Activated CD4-positive, alpha-beta T cell treated with anti-CD3 and anti-CD28 coated beads, Interleukin-2, amount 10 ng/mL, durations not matched to agents 7 days and 5 days (primary cell): Measurements from ENCODE around the gene SPEF1. TPM values are rescaled to one million over a fixed set of nuclear protein-coding genes. Genes with fewer than 3 reads are reported as not detected.
A peak's percentile ranks its signal among the peaks of the same experiment; 100 is the strongest.

Experiments
- CTCF ChIA-PET: fragments of 350-600 bp; sonication (Branson Sonifier 250); formaldehyde crosslinking; loops from one replicate; lab custom pipeline; 2021; ENCODE audit warnings: antibody characterized with exemption; lab: Charles Lee
- POLR2A ChIA-PET: fragments of 350-600 bp; sonication (Branson Sonifier 250); formaldehyde crosslinking; loops from one replicate; lab custom pipeline; 2021; ENCODE audit warnings: antibody characterized with exemption; lab: Charles Lee
- DNase-seq: peaks from one replicate; pipeline ENCODE4 v3.0.0-alpha.2; 2020
- H3K27ac Mint-ChIP-seq: one replicate; pipeline ENCODE4 v1.8.0; 2021; ENCODE audit warnings: mild to moderate bottlenecking, moderate library complexity, mixed read lengths
- H3K27me3 Mint-ChIP-seq: one replicate; pipeline ENCODE4 v1.8.0; 2021; ENCODE audit warnings: mixed read lengths
- H3K36me3 Mint-ChIP-seq: one replicate; pipeline ENCODE4 v1.8.0; 2021; ENCODE audit warnings: low read depth, mixed read lengths
- H3K4me1 Mint-ChIP-seq: one replicate; pipeline ENCODE4 v1.8.0; 2021; ENCODE audit warnings: mixed read lengths
- H3K4me3 Mint-ChIP-seq: one replicate; pipeline ENCODE4 v1.8.0; 2021; ENCODE audit warnings: mild to moderate bottlenecking, moderate library complexity, mixed read lengths
- H3K9me3 Mint-ChIP-seq: one replicate; pipeline ENCODE4 v1.8.0; 2021; ENCODE audit warnings: mixed read lengths
- total RNA-seq, 2 experiments: library from RNA; stranded (reverse); gene quantifications; one replicate each; pipeline ENCODE4 v1.2.3, GENCODE V29; 2021

Gene SPEF1
- total RNA-seq, 2 experiments from 2014 or later = 0.17 to 0.21 TPM

DNA sequence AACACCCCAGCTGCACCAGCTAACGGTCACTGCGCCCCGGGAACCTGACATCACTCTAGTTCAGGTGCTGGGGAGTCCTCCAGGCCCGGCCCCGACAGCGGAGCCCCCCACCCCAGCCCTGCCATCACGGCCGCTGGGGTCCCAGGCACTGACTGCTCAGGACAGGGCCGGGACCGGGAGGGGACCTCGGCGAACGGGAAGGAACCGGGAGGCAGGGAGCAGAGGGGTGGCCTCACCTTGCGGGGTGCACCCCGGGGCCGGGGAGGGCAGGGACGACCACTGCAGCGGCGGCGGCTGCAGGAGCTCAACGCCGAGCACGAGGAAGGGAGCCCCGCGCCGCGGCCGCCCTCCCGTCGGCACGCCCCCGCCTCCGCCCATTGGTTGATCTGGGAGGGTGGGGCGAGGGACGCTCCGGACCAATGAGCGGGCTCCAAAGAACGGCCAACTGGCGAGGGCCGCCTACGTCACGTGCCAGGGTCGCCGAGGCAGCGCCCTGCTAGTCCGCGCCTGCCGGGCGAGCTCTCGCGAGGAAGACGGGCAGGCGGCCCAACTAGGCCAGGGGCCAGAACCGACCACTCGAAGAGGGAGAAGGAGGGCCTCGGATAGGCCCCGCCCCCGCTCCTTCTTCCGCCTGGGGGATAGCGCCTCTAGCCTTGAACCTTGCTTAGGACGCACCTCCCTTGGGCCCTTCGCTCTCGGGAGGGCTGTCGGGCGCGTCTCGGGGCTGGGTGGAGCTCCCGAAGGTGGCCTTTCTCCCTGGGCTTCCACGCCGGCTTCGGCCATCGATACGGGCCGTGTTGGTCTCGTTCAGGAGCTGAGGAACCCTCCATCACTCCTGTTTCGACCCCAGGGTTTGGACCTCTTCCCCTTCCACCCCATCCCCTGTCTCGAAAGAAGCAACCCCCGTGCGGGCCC lies 13.6 kb downstream of the SPEF1 start, which contains the start of gene ADISSP:
TSS of gene ADISSP (minus strand) at position 327 of the 915 bp plus-strand sequence. CDS start 7,653 bp downstream, outside the sequence.
- H3K36me3 Mint-ChIP-seq = no peaks in the 10 kb centered on the region
- H3K9me3 Mint-ChIP-seq = no peaks in the 10 kb centered on the region
- H3K27me3 Mint-ChIP-seq = peaks cover 2% of the 10 kb centered on the region
- POLR2A ChIA-PET = interaction anchor here (0.6 to 1.0 kb wide), 3 partner anchors 10 to 16 kb away, joined by 3 to 5 read pairs (median 3); no protein-coding TSS in a partner anchor
- peak within 1 kb of the TSS; percentile 94 for H3K27ac Mint-ChIP-seq
- CTCF ChIA-PET = interaction anchor here (0.6 to 3.7 kb wide), 19 partner anchors 9 to 1281 kb away, joined by 3 to 40 read pairs (median 5); partner anchors contain the start of genes AP5S1, CENPB and SPEF1
- peak; percentile 98 for DNase-seq
- peaks cover 29% of the 10 kb centered on the region for H3K4me1 Mint-ChIP-seq
- H3K4me3 Mint-ChIP-seq = peak within 1 kb of the TSS; percentile 83

DNA sequence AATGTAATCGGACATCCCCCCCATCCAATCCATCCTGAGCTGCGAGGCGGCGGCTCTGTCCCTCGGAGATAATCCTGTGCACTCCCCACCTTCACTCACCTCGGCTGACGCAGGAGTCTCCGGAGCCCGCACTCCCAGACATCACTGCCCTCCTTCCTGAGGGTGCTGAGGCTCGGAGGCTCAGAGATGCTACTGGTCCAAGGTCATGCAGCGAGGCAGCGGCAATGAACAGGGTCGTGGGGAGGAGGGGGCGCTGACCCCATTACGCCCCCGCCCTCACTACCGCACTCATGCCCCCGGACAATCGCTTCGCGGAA lies 14.2 kb downstream of the SPEF1 start:
- peaks cover 2% of the 10 kb centered on the region for H3K27me3 Mint-ChIP-seq
- no peak for DNase-seq
- peaks cover 29% of the 10 kb centered on the region for H3K4me1 Mint-ChIP-seq
- ChIA-PET CTCF (interaction anchor here (1.0 to 3.7 kb wide), 10 partner anchors 11 to 90 kb away, joined by 3 to 40 read pairs (median 7); partner anchors contain the start of genes AP5S1, CENPB and SPEF1), POLR2A (interaction anchor here (0.6 kb wide), 1 partner anchor 15 kb away, joined by 3 read pairs; no protein-coding TSS in a partner anchor)
- peak overlapping the region; percentile 55 for H3K27ac Mint-ChIP-seq
- no peaks in the 10 kb centered on the region for H3K36me3 Mint-ChIP-seq
- no peaks in the 10 kb centered on the region for H3K9me3 Mint-ChIP-seq
- H3K4me3 Mint-ChIP-seq = peak overlapping the region; percentile 83

- CTCF ChIA-PET = interaction anchor here (0.8 to 3.7 kb wide), 11 partner anchors 11 to 90 kb away, joined by 3 to 40 read pairs (median 5); partner anchors contain the start of genes AP5S1, CENPB and SPEF1
- peak overlapping the region; percentile 25 for H3K27ac Mint-ChIP-seq
Measured at GRCh38 chr20:3766422-3767109, 14.7 kb downstream of the SPEF1 start.

DNA sequence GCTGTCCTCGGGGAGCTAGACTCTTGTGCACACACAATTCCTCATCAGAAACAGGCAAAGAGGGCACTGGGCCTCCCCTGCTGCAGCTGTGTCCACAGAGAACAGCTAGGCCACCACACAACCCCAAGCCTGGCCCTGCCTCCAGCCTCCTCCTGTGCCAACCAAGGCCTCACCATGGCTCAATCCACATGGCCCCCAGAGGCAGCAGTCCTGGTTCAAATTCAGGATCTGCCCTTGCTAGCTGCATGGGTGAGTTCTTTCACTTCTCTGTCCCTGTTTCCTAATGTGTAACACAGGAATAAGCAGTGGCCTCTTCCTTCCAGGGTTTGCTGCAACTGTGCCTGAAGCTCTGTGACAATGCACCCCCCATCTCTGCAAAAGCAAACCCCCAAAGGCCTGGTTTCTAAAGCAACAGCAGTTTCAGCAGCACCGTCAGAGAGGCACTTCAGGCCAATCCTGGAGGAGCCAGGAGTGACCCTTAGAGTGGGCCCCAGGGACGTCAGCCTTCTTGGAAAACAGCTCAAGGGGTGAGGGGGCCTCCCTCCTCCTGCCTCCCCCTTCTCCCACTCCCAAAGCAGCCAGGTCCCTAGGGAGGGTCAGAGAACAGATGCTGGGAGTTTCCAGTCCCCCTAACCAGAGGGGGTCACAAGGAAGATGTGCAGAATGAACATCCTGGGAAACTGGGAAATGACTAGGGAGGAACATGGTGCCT lies 15.9 kb downstream of the SPEF1 start:
- Mint-ChIP-seq H3K4me3 (no peak overlapping the region), H3K4me1 (peaks cover 29% of the 10 kb centered on the region), H3K27ac (no peak overlapping the region), H3K27me3 (no peaks in the 10 kb centered on the region), H3K36me3 (peaks cover 3% of the 10 kb centered on the region), H3K9me3 (no peaks in the 10 kb centered on the region)
- ChIA-PET POLR2A (no interaction called here), CTCF (interaction anchor here (0.6 to 1.6 kb wide), 7 partner anchors 10 to 127 kb away, joined by 3 to 5 read pairs (median 3); partner anchors contain the start of gene SPEF1)
- no peak for DNase-seq

More at GRCh38 chr20:3766422-3767109, 14.7 kb downstream of the SPEF1 start:
- DNase-seq = no peak
- peaks cover 29% of the 10 kb centered on the region for H3K4me1 Mint-ChIP-seq
- no peaks in the 10 kb centered on the region for H3K9me3 Mint-ChIP-seq
- POLR2A ChIA-PET = no interaction called here
- H3K27me3 Mint-ChIP-seq = peaks cover 1% of the 10 kb centered on the region
- peak overlapping the region; percentile 83 for H3K4me3 Mint-ChIP-seq
- H3K36me3 Mint-ChIP-seq = peaks cover 2% of the 10 kb centered on the region

GRCh38 chr20:3764659-3765058 lies 16.6 kb downstream of the SPEF1 start:
- peaks cover 29% of the 10 kb centered on the region for H3K4me1 Mint-ChIP-seq
- peaks cover 3% of the 10 kb centered on the region for H3K36me3 Mint-ChIP-seq
- CTCF ChIA-PET = interaction anchor here (0.6 to 1.6 kb wide), 4 partner anchors 9 to 102 kb away, joined by 3 to 5 read pairs (median 4); no protein-coding TSS in a partner anchor
- no peaks in the 10 kb centered on the region for H3K27me3 Mint-ChIP-seq
- no peak overlapping the region for H3K27ac Mint-ChIP-seq
- no peak overlapping the region for H3K4me3 Mint-ChIP-seq
- POLR2A ChIA-PET = no interaction called here
- no peaks in the 10 kb centered on the region for H3K9me3 Mint-ChIP-seq
- DNase-seq = no peak

DNA sequence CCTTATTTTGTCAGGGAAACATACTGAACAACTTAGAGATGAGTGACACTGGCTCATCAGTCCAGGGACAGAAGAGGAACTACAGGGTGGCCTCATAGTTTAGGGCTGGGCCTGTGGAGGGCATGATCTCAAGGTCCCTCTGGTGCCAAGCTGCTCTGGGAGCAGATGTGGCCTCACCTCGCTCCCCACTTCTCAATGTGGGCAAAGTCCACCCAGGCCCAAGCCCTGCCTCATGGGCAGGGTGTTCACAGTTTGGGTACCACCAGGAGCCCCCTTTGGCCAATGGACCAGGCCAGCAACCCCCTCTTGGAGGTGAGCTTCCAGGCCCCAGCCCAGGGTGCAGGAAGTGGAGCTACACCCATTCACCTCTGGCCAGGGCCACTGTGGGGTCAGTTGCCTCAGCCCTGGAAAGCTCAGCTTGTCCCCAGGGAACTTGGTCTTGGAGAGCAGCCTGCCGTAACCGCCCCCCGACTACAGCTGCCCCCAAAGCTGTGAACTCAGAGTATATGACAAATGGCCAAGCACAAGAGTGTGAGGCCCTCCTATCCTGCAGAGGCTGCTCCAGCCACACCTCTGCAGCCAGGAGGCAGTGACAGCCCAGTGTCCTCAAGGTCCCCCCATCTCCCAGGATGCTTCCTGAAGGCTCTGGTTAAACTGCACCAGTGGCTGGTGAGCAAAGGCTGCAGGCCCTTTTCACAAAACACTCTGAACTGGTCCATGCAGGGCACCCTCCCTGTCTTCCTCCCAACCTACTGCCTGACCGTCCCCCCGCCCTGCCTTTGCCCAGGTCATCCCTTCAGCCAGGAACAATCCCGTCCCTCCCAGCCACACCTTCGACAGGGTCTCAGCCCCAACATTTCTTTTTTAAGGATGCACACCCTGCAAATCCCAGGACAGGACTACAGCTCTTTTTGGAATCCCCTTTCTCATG lies 17.3 kb downstream of the SPEF1 start:
- POLR2A ChIA-PET = no interaction called here
- H3K27me3 Mint-ChIP-seq = no peaks in the 10 kb centered on the region

DNA sequence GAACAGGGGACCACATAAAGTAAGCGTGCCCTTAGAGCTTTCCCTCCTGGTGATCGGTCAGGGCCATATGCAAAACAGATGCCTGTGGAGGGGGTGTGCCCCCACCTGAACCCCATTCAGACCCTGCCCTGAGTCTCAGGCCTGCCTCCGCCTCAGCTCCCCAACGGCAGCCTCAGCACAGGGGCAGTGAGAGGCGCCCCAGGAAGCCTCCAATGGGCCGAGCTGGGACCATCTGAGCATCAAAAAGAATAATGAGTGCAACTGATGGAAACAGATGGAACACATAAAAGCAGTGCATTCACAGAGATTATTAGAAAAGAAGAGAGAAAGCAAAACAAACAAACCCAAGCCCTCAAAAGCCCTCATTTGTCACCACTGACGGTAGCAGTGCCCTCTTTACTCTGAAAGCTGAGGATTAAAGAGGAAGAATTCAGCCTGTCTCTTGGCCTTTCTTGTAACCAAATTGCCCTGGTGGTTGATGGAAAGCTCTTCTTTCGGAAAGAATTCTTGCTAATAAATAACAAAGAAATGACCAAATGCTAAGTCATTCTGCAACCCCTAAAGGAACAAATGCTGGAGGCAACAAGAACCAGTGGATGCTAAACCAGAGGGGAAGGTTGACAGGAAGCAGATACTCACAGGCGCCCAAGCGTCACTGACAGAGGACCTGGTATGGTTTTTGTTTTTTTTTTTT lies 20.4 kb downstream of the SPEF1 start:
- H3K9me3 Mint-ChIP-seq = no peaks in the 10 kb centered on the region
- CTCF ChIA-PET = interaction anchor here (0.5 to 1.8 kb wide), 7 partner anchors 7 to 60 kb away, joined by 3 to 8 read pairs (median 3); partner anchors contain the start of genes AP5S1 and CENPB
- POLR2A ChIA-PET = no interaction called here
- H3K27me3 Mint-ChIP-seq = no peaks in the 10 kb centered on the region
- no peak overlapping the region for H3K27ac Mint-ChIP-seq
- DNase-seq = no peak
- peaks cover 6% of the 10 kb centered on the region for H3K4me1 Mint-ChIP-seq
- peaks cover 12% of the 10 kb centered on the region for H3K36me3 Mint-ChIP-seq
- no peak overlapping the region for H3K4me3 Mint-ChIP-seq

More for the DNA sequence above, 17.3 kb downstream of the SPEF1 start:
- Mint-ChIP-seq H3K36me3 (peaks cover 3% of the 10 kb centered on the region), H3K4me3 (no peak overlapping the region), H3K9me3 (no peaks in the 10 kb centered on the region), H3K4me1 (peaks cover 25% of the 10 kb centered on the region), H3K27ac (no peak overlapping the region)
- CTCF ChIA-PET = interaction anchor here (0.6 to 1.6 kb wide), 3 partner anchors 9 to 101 kb away, joined by 3 to 4 read pairs (median 3); no protein-coding TSS in a partner anchor
- no peak for DNase-seq

- H3K27ac Mint-ChIP-seq = no peak overlapping the region
- H3K9me3 Mint-ChIP-seq = no peaks in the 10 kb centered on the region
- no peak overlapping the region for H3K4me3 Mint-ChIP-seq
- peaks cover 3% of the 10 kb centered on the region for H3K4me1 Mint-ChIP-seq
- H3K27me3 Mint-ChIP-seq = no peaks in the 10 kb centered on the region
- DNase-seq = no peak
- POLR2A ChIA-PET = no interaction called here
- peaks cover 12% of the 10 kb centered on the region for H3K36me3 Mint-ChIP-seq
- CTCF ChIA-PET = interaction anchor here (0.5 to 1.0 kb wide), 5 partner anchors 9 to 61 kb away, joined by 3 to 4 read pairs (median 3); partner anchors contain the start of genes AP5S1 and CENPB
Measured at GRCh38 chr20:3759884-3760283, 21.4 kb downstream of the SPEF1 start.

DNA sequence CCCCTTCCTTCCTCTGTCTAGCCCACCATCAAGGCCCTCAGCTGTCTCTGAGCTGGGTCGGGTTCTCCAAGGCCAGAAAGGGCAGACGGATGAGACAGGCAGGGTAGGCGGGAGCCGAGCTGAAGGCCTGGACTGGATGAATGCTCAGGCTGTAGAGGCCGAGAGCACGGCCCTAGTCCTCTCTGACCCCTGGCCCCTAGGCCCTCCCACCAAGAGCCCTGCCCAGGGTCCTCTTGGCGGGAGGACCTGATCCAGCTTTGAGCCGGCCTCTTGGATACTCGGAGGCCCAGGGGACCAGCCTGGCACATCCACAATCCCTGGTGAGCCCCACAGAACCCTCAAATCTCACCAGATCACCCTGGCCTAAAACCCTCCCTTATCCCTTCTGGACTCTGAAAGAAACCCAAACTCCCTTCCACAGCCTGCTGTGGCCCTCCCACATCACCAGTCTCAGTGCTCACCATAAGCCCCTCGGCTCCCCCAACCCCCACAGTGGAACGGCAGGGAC lies 21.9 kb downstream of the SPEF1 start:
- H3K36me3 Mint-ChIP-seq = peaks cover 12% of the 10 kb centered on the region
- peaks cover 1% of the 10 kb centered on the region for H3K4me1 Mint-ChIP-seq
- no peaks in the 10 kb centered on the region for H3K27me3 Mint-ChIP-seq
- no peak overlapping the region for H3K27ac Mint-ChIP-seq
- H3K4me3 Mint-ChIP-seq = no peak overlapping the region
- CTCF ChIA-PET = interaction anchor here (1.0 to 1.2 kb wide), 3 partner anchors 8 to 61 kb away, joined by 3 to 5 read pairs (median 4); partner anchors contain the start of genes ADISSP, AP5S1 and CENPB
- POLR2A ChIA-PET = no interaction called here
- DNase-seq = no peak
- no peaks in the 10 kb centered on the region for H3K9me3 Mint-ChIP-seq

GRCh38 chr20:3758566-3758965 lies 22.7 kb downstream of the SPEF1 start:
- Mint-ChIP-seq H3K36me3 (peaks cover 12% of the 10 kb centered on the region), H3K27me3 (no peaks in the 10 kb centered on the region), H3K4me1 (no peaks in the 10 kb centered on the region), H3K9me3 (no peaks in the 10 kb centered on the region), H3K4me3 (no peak overlapping the region), H3K27ac (no peak overlapping the region)
- no peak for DNase-seq
- POLR2A ChIA-PET = no interaction called here
- CTCF ChIA-PET = interaction anchor here (1.2 to 1.7 kb wide), 2 partner anchors 9 to 11 kb away, joined by 5 to 6 read pairs; partner anchors contain the start of gene ADISSP
